ENCODE measurements around the gene LRRC1.

LRRC1 gene

GRCh38 chr6:53926505-53926904 lies 131.7 kb downstream of the LRRC1 start:
- no peaks in the 10 kb centered on the region for H3K79me1 ChIP-seq (replicated peaks; ENCODE audit: low read length, poor library complexity, severe bottlenecking)
- H3K27ac ChIP-seq (ENCODE audit: low read length, poor library complexity, severe bottlenecking) = no peak overlapping the region
- no peak overlapping the region for H3K23ac ChIP-seq (ENCODE audit: low read length in 2 of 2)
- no peak overlapping the region for H3K4me3 ChIP-seq (ENCODE audit: insufficient read depth in 1 of 2, low read depth in 1 of 2, low read length in 2 of 2)
- 86% methylated on average over 2 of the region's 2 CpGs for WGBS
- H3K4ac ChIP-seq (ENCODE audit: low read depth in 1 of 2, low read length in 2 of 2) = no peak overlapping the region
- no peak overlapping the region for H3K18ac ChIP-seq (ENCODE audit: low read depth in 1 of 2, low read length in 2 of 2)
- H4K91ac ChIP-seq (ENCODE audit: low read length) = no peak overlapping the region
- peaks cover 0 to 5% of the 10 kb centered on the region in 2 experiments for H3K27me3 ChIP-seq (ENCODE audit: control insufficient read depth in 1 of 2, insufficient read depth in 1 of 2, low read length in 2 of 2)
- no peaks in the 10 kb centered on the region for H3K9me3 ChIP-seq (ENCODE audit: control insufficient read depth, low read length)
- H2BK15ac ChIP-seq (ENCODE audit: low read depth, poor library complexity, severe bottlenecking) = no peak overlapping the region
- H3K36me3 ChIP-seq (ENCODE audit: control insufficient read depth in 1 of 2, insufficient read depth in 2 of 2, low read depth in 1 of 2, low read length in 2 of 2) = peaks cover 0 to 8% of the 10 kb centered on the region in 2 experiments
- no peak overlapping the region for H2AK5ac ChIP-seq (ENCODE audit: low read length, severe bottlenecking)
- H2AFZ ChIP-seq (ENCODE audit: low read depth, low read length) = no peak overlapping the region
- no peak overlapping the region for H2BK5ac ChIP-seq (ENCODE audit: low read depth, low read length, poor library complexity, severe bottlenecking)
- H3K4me1 ChIP-seq (ENCODE audit: control insufficient read depth, insufficient read depth, low read depth, low read length) = peaks cover 2% of the 10 kb centered on the region
- H2BK12ac ChIP-seq (ENCODE audit: low read length in 2 of 2) = no peak overlapping the region
- H3K9ac ChIP-seq (ENCODE audit: low read length) = no peak overlapping the region
- H4K8ac ChIP-seq (ENCODE audit: low read length) = no peak overlapping the region
- no peak overlapping the region for H3K14ac ChIP-seq (ENCODE audit: low read length in 2 of 2)
- DNase-seq = no peak
- no peak overlapping the region for H3K4me2 ChIP-seq (ENCODE audit: low read length, poor library complexity, severe bottlenecking)
- H2BK120ac ChIP-seq (ENCODE audit: low read depth, low read length) = no peak overlapping the region

- Histone ChIP-seq H3K18ac (ENCODE audit: low read depth in 1 of 2, low read length in 2 of 2) (no peak overlapping the region), H3K27me3 (ENCODE audit: control insufficient read depth in 1 of 2, insufficient read depth in 1 of 2, low read length in 2 of 2) (peaks cover 0 to 5% of the 10 kb centered on the region in 2 experiments), H3K36me3 (ENCODE audit: control insufficient read depth in 1 of 2, insufficient read depth in 2 of 2, low read depth in 1 of 2, low read length in 2 of 2) (peaks cover 0 to 8% of the 10 kb centered on the region in 2 experiments), H3K4me2 (ENCODE audit: low read length, poor library complexity, severe bottlenecking) (no peak overlapping the region), H2AFZ (ENCODE audit: low read depth, low read length) (no peak overlapping the region), H3K4ac (ENCODE audit: low read depth in 1 of 2, low read length in 2 of 2) (no peak overlapping the region), H3K9ac (ENCODE audit: low read length) (no peak overlapping the region), H2BK120ac (ENCODE audit: low read depth, low read length) (no peak overlapping the region), H3K23ac (ENCODE audit: low read length in 2 of 2) (no peak overlapping the region), H3K27ac (ENCODE audit: low read length, poor library complexity, severe bottlenecking) (no peak overlapping the region), H4K91ac (ENCODE audit: low read length) (no peak overlapping the region), H2BK5ac (ENCODE audit: low read depth, low read length, poor library complexity, severe bottlenecking) (no peak overlapping the region), H3K4me1 (ENCODE audit: control insufficient read depth, insufficient read depth, low read depth, low read length) (no peaks in the 10 kb centered on the region), H3K14ac (ENCODE audit: low read length in 2 of 2) (no peak overlapping the region), H3K79me1 (replicated peaks; ENCODE audit: low read length, poor library complexity, severe bottlenecking) (no peaks in the 10 kb centered on the region), H4K8ac (ENCODE audit: low read length) (no peak overlapping the region), H2BK12ac (ENCODE audit: low read length in 2 of 2) (no peak overlapping the region), H2BK15ac (ENCODE audit: low read depth, poor library complexity, severe bottlenecking) (no peak overlapping the region), H3K4me3 (ENCODE audit: insufficient read depth in 1 of 2, low read depth in 1 of 2, low read length in 2 of 2) (no peak overlapping the region), H2AK5ac (ENCODE audit: low read length, severe bottlenecking) (no peak overlapping the region), H3K9me3 (ENCODE audit: control insufficient read depth, low read length) (no peaks in the 10 kb centered on the region)
- 80% methylated on average over 1 of the region's 1 CpG for WGBS
- DNase-seq = no peak
These were observed 133.8 kb downstream of the LRRC1 start for GRCh38 chr6:53928641-53929040.

GRCh38 chr6:53929041-53929820 lies 134.4 kb downstream of the LRRC1 start:
- Histone ChIP-seq H3K4me1 (ENCODE audit: control insufficient read depth, insufficient read depth, low read depth, low read length) (no peaks in the 10 kb centered on the region), H2BK15ac (ENCODE audit: low read depth, poor library complexity, severe bottlenecking) (no peak overlapping the region), H2AK5ac (ENCODE audit: low read length, severe bottlenecking) (peak overlapping the region; percentile 34), H2AFZ (ENCODE audit: low read depth, low read length) (no peak overlapping the region), H3K23ac (ENCODE audit: low read length in 2 of 2) (no peak overlapping the region), H3K27me3 (ENCODE audit: control insufficient read depth in 1 of 2, insufficient read depth in 1 of 2, low read length in 2 of 2) (peaks cover 0 to 5% of the 10 kb centered on the region in 2 experiments), H3K4ac (ENCODE audit: low read depth in 1 of 2, low read length in 2 of 2) (no peak overlapping the region), H2BK120ac (ENCODE audit: low read depth, low read length) (no peak overlapping the region), H3K4me3 (ENCODE audit: insufficient read depth in 1 of 2, low read depth in 1 of 2, low read length in 2 of 2) (no peak overlapping the region), H3K27ac (ENCODE audit: low read length, poor library complexity, severe bottlenecking) (no peak overlapping the region), H3K4me2 (ENCODE audit: low read length, poor library complexity, severe bottlenecking) (no peak overlapping the region), H3K9ac (ENCODE audit: low read length) (no peak overlapping the region), H3K36me3 (ENCODE audit: control insufficient read depth in 1 of 2, insufficient read depth in 2 of 2, low read depth in 1 of 2, low read length in 2 of 2) (peaks cover 0 to 8% of the 10 kb centered on the region in 2 experiments), H3K79me1 (replicated peaks; ENCODE audit: low read length, poor library complexity, severe bottlenecking) (no peaks in the 10 kb centered on the region), H2BK5ac (ENCODE audit: low read depth, low read length, poor library complexity, severe bottlenecking) (no peak overlapping the region), H4K91ac (ENCODE audit: low read length) (no peak overlapping the region), H2BK12ac (ENCODE audit: low read length in 2 of 2) (no peak overlapping the region), H3K14ac (ENCODE audit: low read length in 2 of 2) (no peak overlapping the region), H4K8ac (ENCODE audit: low read length) (no peak overlapping the region), H3K18ac (ENCODE audit: low read depth in 1 of 2, low read length in 2 of 2) (no peak overlapping the region), H3K9me3 (ENCODE audit: control insufficient read depth, low read length) (no peaks in the 10 kb centered on the region)
- WGBS = 94% methylated on average over 4 of the region's 4 CpGs
- no peak for DNase-seq

- Histone ChIP-seq H2AK5ac (ENCODE audit: low read length, severe bottlenecking) (peak overlapping the region; percentile 34), H3K18ac (ENCODE audit: low read depth in 1 of 2, low read length in 2 of 2) (no peak overlapping the region), H3K27ac (ENCODE audit: low read length, poor library complexity, severe bottlenecking) (no peak overlapping the region), H3K4me1 (ENCODE audit: control insufficient read depth, insufficient read depth, low read depth, low read length) (no peaks in the 10 kb centered on the region), H3K4me2 (ENCODE audit: low read length, poor library complexity, severe bottlenecking) (no peak overlapping the region), H3K14ac (ENCODE audit: low read length in 2 of 2) (no peak overlapping the region), H3K36me3 (ENCODE audit: control insufficient read depth in 1 of 2, insufficient read depth in 2 of 2, low read depth in 1 of 2, low read length in 2 of 2) (peaks cover 0 to 8% of the 10 kb centered on the region in 2 experiments), H4K8ac (ENCODE audit: low read length) (no peak overlapping the region), H3K9me3 (ENCODE audit: control insufficient read depth, low read length) (no peaks in the 10 kb centered on the region), H2AFZ (ENCODE audit: low read depth, low read length) (no peak overlapping the region), H3K4me3 (ENCODE audit: insufficient read depth in 1 of 2, low read depth in 1 of 2, low read length in 2 of 2) (no peak overlapping the region), H3K9ac (ENCODE audit: low read length) (no peak overlapping the region), H4K91ac (ENCODE audit: low read length) (no peak overlapping the region), H2BK12ac (ENCODE audit: low read length in 2 of 2) (no peak overlapping the region), H3K4ac (ENCODE audit: low read depth in 1 of 2, low read length in 2 of 2) (no peak overlapping the region), H3K27me3 (ENCODE audit: control insufficient read depth in 1 of 2, insufficient read depth in 1 of 2, low read length in 2 of 2) (peaks cover 0 to 5% of the 10 kb centered on the region in 2 experiments), H2BK5ac (ENCODE audit: low read depth, low read length, poor library complexity, severe bottlenecking) (no peak overlapping the region), H2BK15ac (ENCODE audit: low read depth, poor library complexity, severe bottlenecking) (no peak overlapping the region), H2BK120ac (ENCODE audit: low read depth, low read length) (no peak overlapping the region), H3K23ac (ENCODE audit: low read length in 2 of 2) (no peak overlapping the region), H3K79me1 (replicated peaks; ENCODE audit: low read length, poor library complexity, severe bottlenecking) (no peaks in the 10 kb centered on the region)
- no peak for DNase-seq
- 99% methylated on average over 6 of the region's 6 CpGs for WGBS
These were observed 135.0 kb downstream of the LRRC1 start for GRCh38 chr6:53929821-53930120.
